ENCODE measurements around the gene HSF5.
A peak's percentile ranks its signal among the peaks of the same experiment; 100 is the strongest.

HSF5 gene

GRCh38 chr17:58528443-58528842, 40.2 kb upstream of the HSF5 start:
- Histone ChIP-seq H3K4me1 (ENCODE audit: low read length) (peaks cover 7% of the 10 kb centered on the region; the same call in 1 of the 2 replicates), H3K27ac (ENCODE audit: low read length) (no peak overlapping the region), H3K4me3 (ENCODE audit: low read length) (no peak overlapping the region), H3F3A (ENCODE audit: insufficient read depth, low read length) (no peaks in the 10 kb centered on the region), H3K9ac (ENCODE audit: low read length) (no peak overlapping the region), H3K36me3 (replicated peaks; ENCODE audit: insufficient read depth, low read length) (no peaks in the 10 kb centered on the region), H2AFZ (ENCODE audit: low read length) (no peak overlapping the region), H3K4me2 (ENCODE audit: low read depth, low read length) (no peak overlapping the region), H3K79me2 (ENCODE audit: low read length) (no peaks in the 10 kb centered on the region), H3K27me3 (replicated peaks; ENCODE audit: insufficient read depth, low read length) (peaks cover 30% of the 10 kb centered on the region), H3K9me2 (replicated peaks; ENCODE audit: insufficient read depth, low read length) (no peaks in the 10 kb centered on the region), H3K9me3 (replicated peaks; ENCODE audit: insufficient read depth, low read length) (no peaks in the 10 kb centered on the region), H4K20me1 (ENCODE audit: insufficient read depth, low read length) (no peaks in the 10 kb centered on the region)
- DNase-seq = no peak
- TF ChIP-seq EZH2phosphoT487 (IDR thresholded peaks at IDR 0.05; ENCODE audit: low read length) (no peak), EZH2 (optimal IDR thresholded peaks at IDR 0.05; ENCODE audit: low read depth, low read length) (no peak), CTCF (IDR thresholded peaks at IDR 0.05; ENCODE audit: low read length) (no peak)

GRCh38 chr17:58527949-58528348, 39.7 kb upstream of the HSF5 start:
- Histone ChIP-seq H4K20me1 (ENCODE audit: insufficient read depth, low read length) (no peaks in the 10 kb centered on the region), H3K27me3 (replicated peaks; ENCODE audit: insufficient read depth, low read length) (peaks cover 26% of the 10 kb centered on the region), H2AFZ (ENCODE audit: low read length) (no peak overlapping the region), H3F3A (ENCODE audit: insufficient read depth, low read length) (no peaks in the 10 kb centered on the region), H3K4me2 (ENCODE audit: low read depth, low read length) (no peak overlapping the region), H3K9me2 (replicated peaks; ENCODE audit: insufficient read depth, low read length) (no peaks in the 10 kb centered on the region), H3K9ac (ENCODE audit: low read length) (no peak overlapping the region), H3K9me3 (replicated peaks; ENCODE audit: insufficient read depth, low read length) (no peaks in the 10 kb centered on the region), H3K79me2 (ENCODE audit: low read length) (no peaks in the 10 kb centered on the region), H3K4me1 (ENCODE audit: low read length) (peaks cover 7% of the 10 kb centered on the region; the same call in 1 of the 2 replicates), H3K4me3 (ENCODE audit: low read length) (no peak overlapping the region), H3K36me3 (replicated peaks; ENCODE audit: insufficient read depth, low read length) (no peaks in the 10 kb centered on the region), H3K27ac (ENCODE audit: low read length) (no peak overlapping the region)
- DNase-seq = no peak
- no peak for TF ChIP-seq EZH2phosphoT487 (IDR thresholded peaks at IDR 0.05; ENCODE audit: low read length)
- TF ChIP-seq CTCF (IDR thresholded peaks at IDR 0.05; ENCODE audit: low read length) = no peak
- TF ChIP-seq EZH2 (optimal IDR thresholded peaks at IDR 0.05; ENCODE audit: low read depth, low read length) = no peak

GRCh38 chr17:58527306-58527705, 39.1 kb upstream of the HSF5 start:
- no peak overlapping the region for H3K27ac ChIP-seq (ENCODE audit: low read length)
- H4K20me1 ChIP-seq (ENCODE audit: insufficient read depth, low read length) = no peaks in the 10 kb centered on the region
- peaks cover 7% of the 10 kb centered on the region; the same call in 1 of the 2 replicates for H3K4me1 ChIP-seq (ENCODE audit: low read length)
- TF ChIP-seq EZH2phosphoT487 (IDR thresholded peaks at IDR 0.05; ENCODE audit: low read length) (no peak), EZH2 (optimal IDR thresholded peaks at IDR 0.05; ENCODE audit: low read depth, low read length) (no peak), CTCF (IDR thresholded peaks at IDR 0.05; ENCODE audit: low read length) (peak; percentile 20)
- H3K9me3 ChIP-seq (replicated peaks; ENCODE audit: insufficient read depth, low read length) = no peaks in the 10 kb centered on the region
- H2AFZ ChIP-seq (ENCODE audit: low read length) = no peak overlapping the region
- H3K36me3 ChIP-seq (replicated peaks; ENCODE audit: insufficient read depth, low read length) = no peaks in the 10 kb centered on the region
- no peaks in the 10 kb centered on the region for H3K9me2 ChIP-seq (replicated peaks; ENCODE audit: insufficient read depth, low read length)
- DNase-seq = no peak
- no peak overlapping the region for H3K4me3 ChIP-seq (ENCODE audit: low read length)
- no peaks in the 10 kb centered on the region for H3K79me2 ChIP-seq (ENCODE audit: low read length)
- H3F3A ChIP-seq (ENCODE audit: insufficient read depth, low read length) = no peaks in the 10 kb centered on the region
- no peak overlapping the region for H3K4me2 ChIP-seq (ENCODE audit: low read depth, low read length)
- H3K9ac ChIP-seq (ENCODE audit: low read length) = no peak overlapping the region
- H3K27me3 ChIP-seq (replicated peaks; ENCODE audit: insufficient read depth, low read length) = peaks cover 21% of the 10 kb centered on the region

All from MM.1S (cell line).